ELR (cell line): ENCODE data around the gene C21orf58.

Experiments
- DNase-seq: peaks from one replicate; pipeline ENCODE4 v3.0.0-alpha.2; 2015; ENCODE audit warnings: low read depth

Gene C21orf58

GRCh38 chr21:46295177-46295770, 28.4 kb downstream of the C21orf58 start:
- DNase-seq: peak; percentile 26

GRCh38 chr21:46294647-46295176, 29.0 kb downstream of the C21orf58 start:
- peak; percentile 48 for DNase-seq

GRCh38 chr21:46291561-46291960, 32.1 kb downstream of the C21orf58 start:
- no peak for DNase-seq

GRCh38 chr21:46289655-46290179, 34.0 kb downstream of the C21orf58 start:
- DNase-seq: no peak

GRCh38 chr21:46287541-46287940, 36.1 kb downstream of the C21orf58 start:
- DNase-seq: no peak

GRCh38 chr21:46286648-46287002, 37.0 kb downstream of the C21orf58 start:
- no peak for DNase-seq

GRCh38 chr21:46285761-46286647, 37.7 kb downstream of the C21orf58 start, which contains the start of gene YBEY:
Gene YBEY (plus strand): TSS chr21:46286342. CDS start chr21:46286914, 572 bp downstream.
- peak; percentile 93 for DNase-seq

GRCh38 chr21:46285206-46285661, 38.4 kb downstream of the C21orf58 start, which contains the start of gene MCM3AP:
Gene MCM3AP (minus strand): TSS chr21:46285611. CDS start chr21:46285286, 325 bp downstream.
- no peak for DNase-seq

GRCh38 chr21:46284733-46285132, 38.9 kb downstream of the C21orf58 start:
- no peak for DNase-seq

GRCh38 chr21:46284077-46284644, 39.5 kb downstream of the C21orf58 start:
- no peak for DNase-seq

GRCh38 chr21:46274797-46275390, 48.8 kb downstream of the C21orf58 start:
- no peak for DNase-seq

- DNase-seq: no peak
These were observed 50.3 kb downstream of the C21orf58 start for GRCh38 chr21:46273341-46273740.

- peak; percentile 28 for DNase-seq
These were observed 54.2 kb downstream of the C21orf58 start for GRCh38 chr21:46269466-46269865.

- no peak for DNase-seq
These were observed 55.3 kb downstream of the C21orf58 start for GRCh38 chr21:46268371-46268770.

GRCh38 chr21:46266946-46267345, 56.7 kb downstream of the C21orf58 start:
- DNase-seq: no peak

GRCh38 chr21:46265736-46266525, 57.7 kb downstream of the C21orf58 start:
- peak; percentile 15 for DNase-seq

- DNase-seq: no peak
These were observed 59.0 kb downstream of the C21orf58 start for GRCh38 chr21:46264690-46265144.

- no peak for DNase-seq
These were observed 59.5 kb downstream of the C21orf58 start for GRCh38 chr21:46264046-46264689.

- DNase-seq: no peak
These were observed 67.1 kb downstream of the C21orf58 start for GRCh38 chr21:46256501-46256994.

- DNase-seq: no peak
These were observed 67.8 kb downstream of the C21orf58 start for GRCh38 chr21:46255758-46256337.
